Activated naive CD4-positive, alpha-beta T cell treated with anti-CD3 and anti-CD28 coated beads for 36 hours (primary cell): ENCODE results near the gene SYNJ2BP. TPM values are rescaled to one million over a fixed set of nuclear protein-coding genes. Genes with fewer than 3 reads are reported as not detected.
A peak's percentile ranks its signal among the peaks of the same experiment; 100 is the strongest.
"Not testable (repeated sequence)": the region's sequence is repeated elsewhere in the genome, so short reads cannot be mapped to it uniquely, and the experiment has no call there.

ENCODE experiments used
- CTCF ChIA-PET: fragments of 350-600 bp; sonication (Branson Sonifier 250); formaldehyde crosslinking; loops from one replicate; lab custom pipeline; 2021; ENCODE audit warnings: antibody characterized with exemption; lab: Charles Lee
- DNase-seq: peaks from one replicate; pipeline ENCODE4 v3.0.0-alpha.2; 2020
- H3K27ac Mint-ChIP-seq: one replicate; pipeline ENCODE4 v1.8.0; 2021; ENCODE audit warnings: mild to moderate bottlenecking, mixed read lengths
- H3K27me3 Mint-ChIP-seq: one replicate; pipeline ENCODE4 v1.8.0; 2021; ENCODE audit warnings: low read depth, mixed read lengths
- H3K36me3 Mint-ChIP-seq: one replicate; pipeline ENCODE4 v1.8.0; 2021; ENCODE audit warnings: low read depth, mixed read lengths
- H3K4me1 Mint-ChIP-seq: one replicate; pipeline ENCODE4 v1.8.0; 2021; ENCODE audit warnings: low read depth, mixed read lengths
- H3K4me3 Mint-ChIP-seq: one replicate; pipeline ENCODE4 v1.8.0; 2021; ENCODE audit warnings: mild to moderate bottlenecking, moderate library complexity, mixed read lengths
- H3K9me3 Mint-ChIP-seq: one replicate; pipeline ENCODE4 v1.8.0; 2021; ENCODE audit warnings: mixed read lengths
- intact Hi-C: fragments of 100-400 bp; cut with micrococcal nuclease; formaldehyde crosslinking; loops from one replicate; pipeline ENCODE4 v1.15.1; 2023
- total RNA-seq, 2 experiments: library from RNA; stranded (reverse); gene quantifications; one replicate each; pipeline ENCODE4 v1.2.3, GENCODE V29; 2021

The SYNJ2BP gene
- 1 to 10 TPM; 7.3 to 8.0 TPM for total RNA-seq

DNA sequence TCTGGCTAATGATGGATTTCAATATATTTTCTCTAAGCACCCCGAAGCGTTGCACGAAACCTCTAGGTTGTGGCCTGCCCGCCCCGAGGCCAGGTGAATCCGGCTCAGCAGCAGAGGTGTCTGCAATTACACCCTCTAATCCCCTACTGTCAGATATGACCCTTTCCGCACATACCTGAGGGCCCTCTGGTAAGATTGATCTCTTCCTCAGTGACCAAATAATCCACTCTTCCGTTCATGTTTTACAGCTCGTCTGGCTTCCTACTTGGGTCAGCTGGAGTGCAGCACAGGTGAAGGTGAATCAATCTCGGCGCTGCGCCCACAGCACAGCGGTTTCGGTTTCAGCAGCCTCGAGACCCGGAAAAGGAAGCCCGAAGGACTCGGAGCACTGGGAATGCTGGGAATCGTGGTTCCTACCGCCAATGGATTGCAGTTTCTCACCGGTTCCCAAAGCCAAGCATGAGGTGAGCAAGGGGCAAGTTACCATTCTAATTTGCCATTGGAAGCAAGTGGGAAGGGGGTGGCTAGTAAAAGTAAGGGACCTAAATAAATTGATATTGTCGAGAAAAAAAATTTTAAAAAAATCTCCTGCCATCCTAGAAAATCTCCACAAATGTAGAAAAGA is at the start of gene SYNJ2BP:
SYNJ2BP (minus strand) TSS at position 366 of the 625 bp plus-strand sequence; CDS start at position 239, 127 bp downstream.
- H3K4me1 Mint-ChIP-seq: peaks cover 29% of the 10 kb centered on the region
- H3K36me3 Mint-ChIP-seq: no peaks in the 10 kb centered on the region
- CTCF ChIA-PET: no interaction called here
- H3K27me3 Mint-ChIP-seq: no peaks in the 10 kb centered on the region
- intact Hi-C loops: loop anchor here (5.0 to 10.0 kb wide), 2 partner anchors 60 to 398 kb away; partner anchors contain the start of gene COX16
- peak within 1 kb of the TSS; percentile 64 for H3K27ac Mint-ChIP-seq
- H3K4me3 Mint-ChIP-seq: peak within 1 kb of the TSS; percentile 86
- DNase-seq: peak; percentile 80
- no peaks in the 10 kb centered on the region for H3K9me3 Mint-ChIP-seq

GRCh38 chr14:70454731-70455130 is 37.8 kb upstream of the SYNJ2BP start:
- Mint-ChIP-seq H3K36me3 (no peaks in the 10 kb centered on the region), H3K4me1 (no peaks in the 10 kb centered on the region), H3K4me3 (no peak overlapping the region), H3K9me3 (no peaks in the 10 kb centered on the region), H3K27me3 (no peaks in the 10 kb centered on the region), H3K27ac (no peak overlapping the region)
- DNase-seq: no peak
- CTCF ChIA-PET: no interaction called here
- intact Hi-C loops: no loop called here

- no peak within 1 kb of the TSS for H3K27ac Mint-ChIP-seq
- H3K4me1 Mint-ChIP-seq: no peaks in the 10 kb centered on the region
- H3K4me3 Mint-ChIP-seq: no peak within 1 kb of the TSS
- H3K27me3 Mint-ChIP-seq: no peaks in the 10 kb centered on the region
- no peak for DNase-seq
- no peaks in the 10 kb centered on the region for H3K36me3 Mint-ChIP-seq
- H3K9me3 Mint-ChIP-seq: no peaks in the 10 kb centered on the region
- CTCF ChIA-PET: no interaction called here
- intact Hi-C loops: no loop called here
These were observed 35.0 kb upstream of the SYNJ2BP start, which contains the start of gene ADAM21 for GRCh38 chr14:70451874-70452273. Gene ADAM21 (plus strand): TSS chr14:70452174. CDS start chr14:70457500, 5,326 bp downstream.

DNA sequence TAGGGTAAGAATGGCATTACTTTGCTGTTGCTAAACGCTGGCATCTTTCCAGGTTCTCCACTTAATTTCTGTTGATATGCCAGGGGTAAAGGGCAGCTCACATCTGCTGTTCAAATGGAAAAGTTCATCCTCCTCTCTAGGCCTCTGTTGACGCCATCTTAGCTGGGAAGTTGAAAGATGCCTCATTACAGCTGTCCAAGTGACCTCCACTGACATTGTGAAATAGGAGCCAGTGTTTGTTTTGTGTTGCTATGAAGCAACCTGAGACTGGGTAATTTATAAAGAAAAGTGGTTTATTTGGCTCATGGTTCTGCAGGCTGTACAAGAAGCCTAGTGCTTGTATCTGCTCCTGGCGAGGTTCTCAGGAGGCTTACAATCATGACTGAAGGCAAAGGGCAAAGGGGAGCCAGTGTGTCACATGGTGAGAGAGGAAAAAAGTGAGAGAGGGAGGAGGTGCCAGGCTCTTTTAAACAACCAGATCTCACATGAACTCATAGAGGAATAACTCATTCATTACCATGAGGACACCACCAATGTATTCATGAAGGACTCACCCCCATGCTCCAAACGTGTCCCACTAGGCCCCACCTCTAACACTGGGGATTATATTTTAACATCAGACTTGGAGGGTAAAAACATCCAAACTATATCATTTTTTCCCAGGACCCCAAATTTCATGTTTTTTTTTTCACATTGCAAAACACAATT is 31.9 kb upstream of the SYNJ2BP start:
- H3K4me3 Mint-ChIP-seq: no peak overlapping the region
- intact Hi-C loops: no loop called here
- H3K27ac Mint-ChIP-seq: no peak overlapping the region
- CTCF ChIA-PET: no interaction called here
- no peak for DNase-seq
- no peaks in the 10 kb centered on the region for H3K4me1 Mint-ChIP-seq
- peaks cover 7% of the 10 kb centered on the region for H3K36me3 Mint-ChIP-seq
- peaks cover 3% of the 10 kb centered on the region for H3K9me3 Mint-ChIP-seq
- no peaks in the 10 kb centered on the region for H3K27me3 Mint-ChIP-seq

DNA sequence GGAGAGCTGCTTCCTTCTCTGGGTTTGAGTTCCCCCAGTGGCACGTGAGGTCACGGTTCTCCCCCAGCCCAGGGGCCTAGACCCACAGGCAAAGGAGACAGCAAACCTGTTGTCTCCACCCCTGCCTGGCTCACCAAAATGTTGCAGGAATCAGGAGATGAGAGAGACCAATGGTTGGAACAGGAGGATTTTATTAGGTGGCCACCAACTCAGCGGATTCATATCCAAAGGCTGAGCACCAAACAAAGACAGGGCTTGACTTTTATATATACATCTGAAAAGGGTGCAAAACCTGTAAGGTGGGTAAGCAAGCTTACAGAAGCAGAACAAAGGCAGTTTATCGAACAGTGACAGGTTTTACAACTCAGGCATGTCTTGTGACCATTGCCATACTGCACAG is 25.9 kb upstream of the SYNJ2BP start:
- no peak overlapping the region for H3K27ac Mint-ChIP-seq
- peaks cover 19% of the 10 kb centered on the region for H3K9me3 Mint-ChIP-seq
- CTCF ChIA-PET: no interaction called here
- H3K4me1 Mint-ChIP-seq: no peaks in the 10 kb centered on the region
- no peak for DNase-seq
- no peak overlapping the region for H3K4me3 Mint-ChIP-seq
- no peaks in the 10 kb centered on the region for H3K27me3 Mint-ChIP-seq
- intact Hi-C loops: no loop called here
- peaks cover 11% of the 10 kb centered on the region for H3K36me3 Mint-ChIP-seq

GRCh38 chr14:70441641-70442040 is 24.8 kb upstream of the SYNJ2BP start:
- no peak overlapping the region for H3K4me3 Mint-ChIP-seq
- H3K27me3 Mint-ChIP-seq: peaks cover 2% of the 10 kb centered on the region
- H3K9me3 Mint-ChIP-seq: peaks cover 23% of the 10 kb centered on the region
- no peaks in the 10 kb centered on the region for H3K4me1 Mint-ChIP-seq
- no peak overlapping the region for H3K27ac Mint-ChIP-seq
- CTCF ChIA-PET: no interaction called here
- no peak for DNase-seq
- peaks cover 11% of the 10 kb centered on the region for H3K36me3 Mint-ChIP-seq
- intact Hi-C loops: no loop called here

DNA sequence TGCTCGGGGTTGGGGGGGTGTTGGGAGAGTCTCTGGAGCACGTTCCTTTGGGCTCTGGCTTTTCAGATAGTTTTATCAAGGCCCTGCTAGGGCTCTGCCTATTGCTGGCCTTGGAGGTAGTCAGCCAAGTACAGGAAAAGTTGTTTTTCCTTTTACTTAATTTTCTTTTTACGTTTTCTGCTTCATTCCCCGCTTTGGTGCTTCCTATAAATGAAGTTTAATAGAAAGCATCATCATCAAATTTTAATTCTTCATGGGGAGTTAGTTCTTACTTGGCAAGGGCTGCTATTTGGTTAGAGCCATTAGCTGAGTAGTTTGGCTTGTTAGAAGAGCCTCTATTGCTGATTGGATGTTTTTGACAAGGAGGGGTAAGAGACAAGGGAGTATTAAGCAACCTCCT is 20.0 kb upstream of the SYNJ2BP start:
- H3K4me1 Mint-ChIP-seq: no peaks in the 10 kb centered on the region
- CTCF ChIA-PET: no interaction called here
- intact Hi-C loops: no loop called here
- H3K27ac Mint-ChIP-seq: no peak overlapping the region
- peaks cover 2% of the 10 kb centered on the region for H3K27me3 Mint-ChIP-seq
- no peak for DNase-seq
- H3K36me3 Mint-ChIP-seq: peaks cover under 1% of the 10 kb centered on the region
- H3K4me3 Mint-ChIP-seq: no peak overlapping the region
- H3K9me3 Mint-ChIP-seq: peaks cover 23% of the 10 kb centered on the region

- CTCF ChIA-PET, H3K36me3 Mint-ChIP-seq, H3K4me1 Mint-ChIP-seq, H3K27me3 Mint-ChIP-seq, H3K27ac Mint-ChIP-seq, DNase-seq, intact Hi-C loops, H3K4me3 Mint-ChIP-seq: not testable (repeated sequence)
- peaks cover 11% of the 10 kb centered on the region for H3K9me3 Mint-ChIP-seq
These were observed 9.7 kb upstream of the SYNJ2BP start for GRCh38 chr14:70426555-70426954.

DNA sequence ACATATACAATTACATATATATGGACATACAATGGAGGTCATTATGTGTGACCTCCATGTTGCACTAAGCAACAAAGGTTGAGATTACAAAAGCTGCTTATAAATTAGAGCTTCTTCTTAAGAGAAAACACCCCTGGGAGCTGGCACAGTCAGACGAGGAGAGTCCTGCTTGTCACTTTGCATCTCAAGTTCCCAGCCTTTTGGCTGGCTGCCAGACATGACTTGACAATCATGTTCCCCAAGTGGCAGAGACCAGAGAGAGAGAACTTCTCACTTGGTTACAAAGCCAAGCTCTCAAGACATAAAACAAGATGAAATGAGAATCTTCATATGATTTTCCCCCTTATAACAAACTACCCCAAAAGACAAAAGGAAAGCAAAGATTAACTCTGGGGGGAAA is 8.5 kb upstream of the SYNJ2BP start:
- Mint-ChIP-seq H3K9me3 (peaks cover 7% of the 10 kb centered on the region), H3K36me3 (no peaks in the 10 kb centered on the region), H3K27me3 (peaks cover 3% of the 10 kb centered on the region), H3K27ac (no peak overlapping the region), H3K4me3 (no peak overlapping the region), H3K4me1 (no peaks in the 10 kb centered on the region)
- intact Hi-C loops: no loop called here
- no peak for DNase-seq
- CTCF ChIA-PET: no interaction called here

- Mint-ChIP-seq H3K4me3 (no peak overlapping the region), H3K9me3 (no peaks in the 10 kb centered on the region), H3K27me3 (no peaks in the 10 kb centered on the region), H3K4me1 (no peaks in the 10 kb centered on the region), H3K36me3 (no peaks in the 10 kb centered on the region), H3K27ac (no peak overlapping the region)
- DNase-seq: no peak
- CTCF ChIA-PET: no interaction called here
- intact Hi-C loops: no loop called here
These were observed 5.6 kb upstream of the SYNJ2BP start for GRCh38 chr14:70422538-70422937.

- DNase-seq, H3K4me3 Mint-ChIP-seq, CTCF ChIA-PET, H3K27me3 Mint-ChIP-seq, H3K27ac Mint-ChIP-seq, H3K9me3 Mint-ChIP-seq, H3K36me3 Mint-ChIP-seq: not testable (repeated sequence)
- peaks cover 14% of the 10 kb centered on the region for H3K4me1 Mint-ChIP-seq
- intact Hi-C loops: loop anchor here (5.0 to 10.0 kb wide), 2 partner anchors 62 to 395 kb away; partner anchors contain the start of gene COX16
These were observed 2.5 kb upstream of the SYNJ2BP start for GRCh38 chr14:70419270-70419931.

GRCh38 chr14:70416338-70416724 is 559 bp downstream of the SYNJ2BP start:
- Mint-ChIP-seq H3K27ac (peak overlapping the region; percentile 64), H3K4me3 (peak overlapping the region; percentile 86), H3K27me3 (no peaks in the 10 kb centered on the region), H3K4me1 (peaks cover 34% of the 10 kb centered on the region), H3K9me3 (no peaks in the 10 kb centered on the region), H3K36me3 (no peaks in the 10 kb centered on the region)
- CTCF ChIA-PET: no interaction called here
- intact Hi-C loops: loop anchor here (5.0 to 10.0 kb wide), 2 partner anchors 59 to 398 kb away; partner anchors contain the start of gene COX16
- no peak for DNase-seq
